Stimulated activated naive B cell treated with anti-CD40 and anti-IgM and Interleukin-4, amounts not matched to agents 10 μg/mL and 1 μg/mL and 100 μg/mL, for 72 hours (primary cell): ENCODE data around the gene ORC5.
A peak's percentile ranks its signal among the peaks of the same experiment; 100 is the strongest.
"Not testable (repeated sequence)": the region's sequence is repeated elsewhere in the genome, so short reads cannot be mapped to it uniquely, and the experiment has no call there.

Experiments used
- ATAC-seq, 2 donors: fragments of 150-1000 bp; cut with Tn5 transposase; replicated peaks; 2 replicates each; pipeline ENCODE4 v1.10.0; 2021; ENCODE audit warnings: moderate library complexity in 1 of 2
- DNase-seq: peaks from one replicate; pipeline ENCODE4 v3.0.0; 2021
- H3K27ac Mint-ChIP-seq: one replicate; pipeline ENCODE4 v1.8.0; 2022; ENCODE audit warnings: mild to moderate bottlenecking, mixed read lengths
- H3K27me3 Mint-ChIP-seq, 2 donors: one replicate each; pipeline ENCODE4 v1.8.0; 2022; ENCODE audit warnings: mixed read lengths in 2 of 2
- H3K36me3 Mint-ChIP-seq, 2 donors: one replicate each; pipeline ENCODE4 v1.8.0; 2022; ENCODE audit warnings: mixed read lengths in 2 of 2, mild to moderate bottlenecking in 1 of 2
- H3K4me1 Mint-ChIP-seq, 2 donors: one replicate each; pipeline ENCODE4 v1.8.0; 2022; ENCODE audit warnings: mixed read lengths in 2 of 2, mild to moderate bottlenecking in 1 of 2
- H3K4me3 Mint-ChIP-seq, 2 donors: one replicate each; pipeline ENCODE4 v1.8.0; 2022; ENCODE audit warnings: mild to moderate bottlenecking in 2 of 2, mixed read lengths in 2 of 2, moderate library complexity in 1 of 2
- H3K9me3 Mint-ChIP-seq, 2 donors: one replicate each; pipeline ENCODE4 v1.8.0; 2022; ENCODE audit warnings: mixed read lengths in 2 of 2, mild to moderate bottlenecking in 1 of 2

Gene ORC5

DNA sequence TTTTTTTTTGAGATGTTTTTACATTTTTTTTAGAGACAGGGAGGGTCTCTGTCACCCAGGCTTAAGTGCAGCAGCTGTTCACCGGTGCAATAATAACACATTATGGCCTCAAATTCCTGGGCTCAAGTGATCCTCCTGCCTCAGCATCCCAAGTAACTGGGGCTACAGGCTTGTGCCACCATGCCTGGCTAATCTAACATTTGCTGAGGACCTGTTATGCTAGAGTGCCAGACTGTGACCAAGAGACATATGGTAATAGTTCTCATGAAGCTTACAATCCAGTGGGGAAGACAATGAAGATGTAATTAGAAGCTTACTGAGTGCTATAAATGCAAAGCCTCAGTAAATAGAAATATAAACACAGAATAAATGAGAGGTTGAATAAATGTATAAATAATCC lies 17.6 kb upstream of the ORC5 start:
- Mint-ChIP-seq H3K4me1 (no peaks in the 10 kb centered on the region), H3K4me3 (no peak overlapping the region), H3K9me3 (peaks cover 5 to 7% of the 10 kb centered on the region in 2 donors), H3K36me3 (peaks cover 0 to 4% of the 10 kb centered on the region in 2 donors), H3K27me3 (peaks cover 26 to 37% of the 10 kb centered on the region in 2 donors), H3K27ac (no peak overlapping the region)
- no peak for ATAC-seq
- DNase-seq = no peak

DNA sequence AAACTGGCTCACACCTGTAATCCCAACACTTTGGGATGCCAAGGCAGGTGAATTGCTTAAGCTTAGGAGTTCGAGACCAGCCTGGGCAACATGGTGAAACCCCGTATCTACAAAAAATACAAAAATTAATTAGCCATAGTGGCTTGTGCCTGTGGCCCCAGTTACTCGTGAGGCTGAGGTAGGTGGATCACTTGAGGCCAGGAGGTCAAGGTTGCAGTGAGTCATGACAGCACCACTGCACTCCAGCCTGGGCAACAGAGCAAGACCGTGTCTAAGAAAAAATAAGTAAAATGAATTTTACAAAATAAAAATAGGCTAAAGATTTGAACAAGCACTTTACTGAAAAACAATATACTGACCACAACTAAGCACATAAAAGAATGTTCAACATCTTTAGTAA lies 9.8 kb upstream of the ORC5 start:
- Mint-ChIP-seq H3K9me3 (peaks cover 8% of the 10 kb centered on the region in 2 donors), H3K4me1 (no peaks in the 10 kb centered on the region), H3K27me3 (peaks cover 13 to 32% of the 10 kb centered on the region in 2 donors), H3K27ac (no peak overlapping the region), H3K36me3 (peaks cover 1 to 6% of the 10 kb centered on the region in 2 donors), H3K4me3 (no peak overlapping the region)
- DNase-seq (no peak), ATAC-seq (no peak)

DNA sequence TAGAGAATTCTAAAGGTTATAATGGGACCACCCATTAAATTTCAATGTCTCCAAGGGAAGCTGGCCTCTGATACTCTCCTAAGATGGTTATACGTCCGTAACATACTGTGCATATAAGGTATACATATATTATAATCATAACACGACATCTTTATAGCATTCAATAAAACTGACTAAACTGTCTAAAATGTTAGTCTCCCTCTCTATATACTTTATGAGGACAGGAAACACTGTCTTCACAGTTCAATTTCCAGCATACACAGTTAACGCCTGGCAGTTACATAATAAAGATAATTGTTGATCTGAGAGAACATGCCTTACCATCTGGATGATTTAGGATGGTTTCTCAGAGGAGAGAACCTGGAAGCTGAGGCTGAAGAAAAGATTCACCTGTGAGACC lies 1.2 kb upstream of the ORC5 start:
- Mint-ChIP-seq H3K27me3 (peaks cover 31 to 36% of the 10 kb centered on the region in 2 donors), H3K36me3 (peaks cover 0 to 6% of the 10 kb centered on the region in 2 donors), H3K9me3 (peaks cover 0 to 2% of the 10 kb centered on the region in 2 donors), H3K4me3 (peak overlapping the region in 1 of 2 donors; percentile 96), H3K27ac (no peak overlapping the region), H3K4me1 (peaks cover 8 to 11% of the 10 kb centered on the region in 2 donors)
- DNase-seq (no peak), ATAC-seq (no peak)

DNA sequence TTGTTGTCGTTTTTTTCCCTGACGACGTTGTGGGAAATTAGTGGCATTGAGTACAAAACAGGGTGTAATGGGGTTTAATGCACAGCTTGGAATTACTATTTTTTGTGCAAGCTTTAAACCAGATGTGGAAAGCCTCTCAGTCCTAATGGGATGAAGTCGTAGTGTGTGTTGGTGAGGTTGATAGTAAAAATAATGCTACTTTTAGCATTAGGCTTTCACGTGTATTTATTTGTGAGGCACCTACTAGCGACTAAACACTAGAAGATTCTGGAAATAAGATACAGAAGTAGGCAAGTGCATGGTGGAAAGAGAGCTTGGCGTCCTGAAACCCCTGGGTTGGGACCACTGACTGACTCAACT lies 588 bp upstream of the ORC5 start:
- Mint-ChIP-seq H3K9me3 (peaks cover 0 to 2% of the 10 kb centered on the region in 2 donors), H3K36me3 (peaks cover 6 to 9% of the 10 kb centered on the region in 2 donors), H3K4me3 (peak overlapping the region; percentile 96 to 99), H3K27me3 (peaks cover 31 to 36% of the 10 kb centered on the region in 2 donors), H3K4me1 (peaks cover 8 to 11% of the 10 kb centered on the region in 2 donors), H3K27ac (peak overlapping the region; percentile 97)
- DNase-seq (no peak), ATAC-seq (peak in 1 of 2 donors; percentile 2)

DNA sequence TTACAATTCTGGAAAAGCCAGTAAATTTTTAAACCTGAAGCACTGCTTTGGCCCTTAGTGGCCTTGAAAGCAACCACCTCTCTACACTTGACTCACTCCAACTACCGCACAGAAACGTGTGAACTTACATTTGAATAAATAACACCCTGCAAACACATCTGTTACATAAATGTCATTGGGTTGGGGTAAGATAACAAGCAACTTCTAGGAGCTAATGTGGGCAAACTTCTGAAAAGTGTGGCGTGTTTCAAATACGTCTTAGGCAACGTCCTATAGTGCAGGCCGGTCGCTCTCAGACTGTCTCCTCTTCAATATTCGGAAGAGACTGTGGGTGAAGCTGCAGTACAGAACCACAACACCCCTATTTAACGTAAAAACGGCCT lies 474 bp downstream of the ORC5 start:
- H3K4me1 Mint-ChIP-seq = peaks cover 10 to 11% of the 10 kb centered on the region in 2 donors

GRCh38 chr7:104206841-104207240 lies 972 bp downstream of the ORC5 start:
- H3K27me3 Mint-ChIP-seq = peaks cover 22 to 23% of the 10 kb centered on the region in 2 donors
- peaks cover 14 to 18% of the 10 kb centered on the region in 2 donors for H3K36me3 Mint-ChIP-seq
- H3K4me1 Mint-ChIP-seq = peaks cover 10 to 11% of the 10 kb centered on the region in 2 donors
- H3K4me3 Mint-ChIP-seq = peak overlapping the region; percentile 96 to 99
- peaks cover 0 to 2% of the 10 kb centered on the region in 2 donors for H3K9me3 Mint-ChIP-seq
- ATAC-seq (no peak), DNase-seq (no peak)
- peak overlapping the region; percentile 97 for H3K27ac Mint-ChIP-seq

More for the DNA sequence above, 474 bp downstream of the ORC5 start:
- H3K27ac Mint-ChIP-seq = peak overlapping the region; percentile 97
- peak; percentile 53 to 55 for ATAC-seq
- peaks cover 0 to 2% of the 10 kb centered on the region in 2 donors for H3K9me3 Mint-ChIP-seq
- no peak for DNase-seq
- peak overlapping the region; percentile 96 to 99 for H3K4me3 Mint-ChIP-seq
- peaks cover 24 to 28% of the 10 kb centered on the region in 2 donors for H3K27me3 Mint-ChIP-seq
- peaks cover 12 to 13% of the 10 kb centered on the region in 2 donors for H3K36me3 Mint-ChIP-seq

GRCh38 chr7:104198673-104199278 lies 9.0 kb downstream of the ORC5 start:
- H3K27me3 Mint-ChIP-seq = no peaks in the 10 kb centered on the region
- peaks cover 0 to 7% of the 10 kb centered on the region in 2 donors for H3K9me3 Mint-ChIP-seq
- H3K4me3 Mint-ChIP-seq = no peak overlapping the region
- H3K36me3 Mint-ChIP-seq = peaks cover 48 to 64% of the 10 kb centered on the region in 2 donors
- H3K27ac Mint-ChIP-seq = no peak overlapping the region
- DNase-seq (no peak), ATAC-seq (no peak)
- H3K4me1 Mint-ChIP-seq = peaks cover 0 to 3% of the 10 kb centered on the region in 2 donors

DNA sequence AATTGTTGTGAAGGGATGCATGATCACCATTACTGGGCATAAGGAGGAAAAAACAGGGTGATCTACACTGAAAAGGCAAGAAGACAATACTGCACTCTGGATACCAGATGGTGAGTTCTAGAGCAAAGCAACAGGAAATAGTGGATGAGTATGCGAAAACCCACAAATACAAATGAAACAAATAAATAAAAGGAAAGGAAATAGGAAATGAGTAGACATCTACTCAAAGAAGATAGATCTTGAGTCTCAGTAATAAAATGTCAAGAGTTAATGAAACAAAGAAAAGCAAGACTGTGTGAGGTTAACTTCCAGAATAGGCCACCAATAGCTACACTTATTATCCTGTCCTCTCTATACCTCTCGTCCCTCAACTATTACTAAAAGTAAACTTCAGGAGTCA lies 11.7 kb downstream of the ORC5 start:
- DNase-seq (no peak), ATAC-seq (no peak)
- H3K4me1 Mint-ChIP-seq = no peaks in the 10 kb centered on the region
- peaks cover 60 to 68% of the 10 kb centered on the region in 2 donors for H3K36me3 Mint-ChIP-seq
- no peak overlapping the region for H3K4me3 Mint-ChIP-seq
- no peaks in the 10 kb centered on the region for H3K27me3 Mint-ChIP-seq
- H3K27ac Mint-ChIP-seq = no peak overlapping the region
- peaks cover 5 to 10% of the 10 kb centered on the region in 2 donors for H3K9me3 Mint-ChIP-seq

GRCh38 chr7:104192434-104192833 lies 15.4 kb downstream of the ORC5 start:
- peaks cover 50 to 62% of the 10 kb centered on the region in 2 donors for H3K36me3 Mint-ChIP-seq
- H3K9me3 Mint-ChIP-seq = peaks cover 6 to 12% of the 10 kb centered on the region in 2 donors
- no peak overlapping the region for H3K4me3 Mint-ChIP-seq
- DNase-seq (no peak), ATAC-seq (no peak)
- H3K27me3 Mint-ChIP-seq = no peaks in the 10 kb centered on the region
- H3K4me1 Mint-ChIP-seq = no peaks in the 10 kb centered on the region
- H3K27ac Mint-ChIP-seq = no peak overlapping the region

- H3K36me3 Mint-ChIP-seq = peaks cover 41 to 57% of the 10 kb centered on the region in 2 donors
Observed at GRCh38 chr7:104185346-104185745, 22.5 kb downstream of the ORC5 start.

DNA sequence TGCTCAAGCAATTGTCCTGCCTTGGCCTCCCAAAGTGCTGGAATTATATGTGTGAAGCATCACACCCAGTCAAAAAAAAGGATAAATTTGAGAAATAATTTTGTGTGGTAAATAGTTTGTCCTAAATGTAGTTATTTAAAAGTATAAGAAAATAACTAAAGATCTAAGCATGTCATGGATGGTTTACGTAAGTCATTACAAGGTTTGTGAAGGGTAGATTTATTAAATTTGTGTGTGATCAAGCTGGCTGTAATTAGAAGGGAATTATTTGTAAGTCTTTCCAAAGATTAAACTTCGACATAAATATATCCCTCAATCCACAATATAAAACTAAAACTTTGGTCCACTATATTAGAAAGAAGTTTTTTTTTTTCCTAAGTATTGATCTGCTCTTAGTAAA lies 28.6 kb downstream of the ORC5 start:
- no peak for DNase-seq
- peaks cover 31 to 59% of the 10 kb centered on the region in 2 donors for H3K36me3 Mint-ChIP-seq
- H3K9me3 Mint-ChIP-seq = peaks cover 1 to 7% of the 10 kb centered on the region in 2 donors
- H3K4me1 Mint-ChIP-seq = no peaks in the 10 kb centered on the region
- ATAC-seq = no peak
- no peaks in the 10 kb centered on the region for H3K27me3 Mint-ChIP-seq
- no peak overlapping the region for H3K27ac Mint-ChIP-seq
- H3K4me3 Mint-ChIP-seq = no peak overlapping the region

More at GRCh38 chr7:104185346-104185745, 22.5 kb downstream of the ORC5 start:
- ATAC-seq (no peak), DNase-seq (no peak)
- H3K4me3 Mint-ChIP-seq = no peak overlapping the region
- no peaks in the 10 kb centered on the region for H3K4me1 Mint-ChIP-seq
- H3K27me3 Mint-ChIP-seq = no peaks in the 10 kb centered on the region
- no peak overlapping the region for H3K27ac Mint-ChIP-seq
- H3K9me3 Mint-ChIP-seq = peaks cover 3 to 7% of the 10 kb centered on the region in 2 donors

- not testable (repeated sequence) for H3K4me3 Mint-ChIP-seq, H3K9me3 Mint-ChIP-seq, H3K27me3 Mint-ChIP-seq, H3K27ac Mint-ChIP-seq, H3K4me1 Mint-ChIP-seq, ATAC-seq, DNase-seq
- H3K36me3 Mint-ChIP-seq = peaks cover 28 to 56% of the 10 kb centered on the region in 2 donors
Observed at GRCh38 chr7:104177565-104178083, 30.2 kb downstream of the ORC5 start.

- Mint-ChIP-seq H3K4me1 (no peaks in the 10 kb centered on the region), H3K27me3 (no peaks in the 10 kb centered on the region), H3K27ac (no peak overlapping the region), H3K4me3 (no peak overlapping the region), H3K36me3 (peaks cover 33 to 53% of the 10 kb centered on the region in 2 donors), H3K9me3 (peaks cover 1 to 7% of the 10 kb centered on the region in 2 donors)
- ATAC-seq (no peak), DNase-seq (no peak)
Observed at GRCh38 chr7:104176332-104176731, 31.5 kb downstream of the ORC5 start.

DNA sequence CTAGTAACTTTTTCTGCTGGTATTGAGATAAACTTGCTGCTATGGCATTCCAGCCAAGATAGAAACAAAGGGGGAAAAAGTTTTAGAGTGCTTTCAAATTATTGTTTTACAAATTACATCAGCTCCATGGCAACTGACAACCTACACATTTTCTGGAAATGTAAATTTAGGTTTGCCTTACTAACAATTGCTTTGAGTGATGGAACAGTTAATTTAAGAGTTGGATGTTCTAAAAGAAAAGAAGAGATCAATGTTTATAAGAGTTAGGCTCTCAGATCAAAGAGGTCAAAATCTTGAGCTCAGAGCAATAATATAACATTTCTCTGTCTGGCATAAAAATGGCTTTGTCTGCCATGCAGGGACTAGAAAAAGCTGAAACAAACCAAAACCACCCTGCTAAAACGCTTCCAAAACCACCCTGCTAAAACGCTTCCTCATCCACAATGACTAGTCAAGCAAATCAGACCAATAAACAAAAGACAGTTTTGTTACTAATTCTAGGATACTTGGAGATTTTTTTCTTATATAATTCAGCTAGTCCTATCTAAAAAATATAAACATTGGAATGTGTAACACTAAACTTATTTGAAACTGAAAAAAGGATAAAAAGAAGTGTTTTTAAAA lies 32.3 kb downstream of the ORC5 start:
- Mint-ChIP-seq H3K9me3 (peaks cover 1 to 7% of the 10 kb centered on the region in 2 donors), H3K27me3 (no peaks in the 10 kb centered on the region), H3K4me3 (no peak overlapping the region), H3K36me3 (peaks cover 36 to 58% of the 10 kb centered on the region in 2 donors), H3K27ac (no peak overlapping the region), H3K4me1 (no peaks in the 10 kb centered on the region)
- ATAC-seq (no peak), DNase-seq (no peak)

- H3K36me3 Mint-ChIP-seq = peaks cover 38 to 60% of the 10 kb centered on the region in 2 donors
- no peak overlapping the region for H3K27ac Mint-ChIP-seq
Observed at GRCh38 chr7:104174798-104175197, 33.0 kb downstream of the ORC5 start.

More at GRCh38 chr7:104174798-104175197, 33.0 kb downstream of the ORC5 start:
- no peak for DNase-seq
- Mint-ChIP-seq H3K9me3 (peaks cover under 1 to 4% of the 10 kb centered on the region in 2 donors), H3K27me3 (no peaks in the 10 kb centered on the region), H3K4me3 (no peak overlapping the region), H3K4me1 (no peaks in the 10 kb centered on the region)
- no peak for ATAC-seq
